Adrenal gland (tissue), 12 donors: Measurements from ENCODE around the gene ADAMTSL3. TPM values are rescaled to one million over a fixed set of nuclear protein-coding genes. Genes with fewer than 3 reads are reported as not detected.

Experiments used
- DNase-seq, 7 donors: peaks; one replicate each; pipeline ENCODE4 v3.0.0-alpha.2; 2019 to 2020
- H3K27ac ChIP-seq, 5 donors: fragments of 200-600 bp; sonication (generic) in 4 of 5; 1 replicate in 3 of 5; 2 replicates in 2 of 5; pipeline versions ENCODE4 v1.5.1 to v1.8.0; 2016 to 2020; ENCODE audit warnings: mild to moderate bottlenecking in 1 of 5
- H3K27me3 ChIP-seq: fragments of 200-600 bp; 2 replicates; pipeline ENCODE4 v1.8.0; 2021
- H3K36me3 ChIP-seq, 2 donors: fragments of 200-600 bp; replicated peaks in 1 of 2; 1 replicate in 1 of 2; 2 replicates in 1 of 2; pipeline versions ENCODE4 v1.5.1 to v1.8.0; 2018 to 2022
- H3K4me1 ChIP-seq, 2 donors: fragments of 200-600 bp; replicated peaks in 1 of 2; 1 replicate in 1 of 2; 2 replicates in 1 of 2; pipeline versions ENCODE4 v1.5.1 to v1.8.0; 2018 to 2021
- H3K4me3 ChIP-seq, 4 donors: fragments of 200-600 bp; sonication (generic) in 3 of 4; one replicate each; pipeline ENCODE4 v1.5.1; 2016 to 2018
- H3K9me3 ChIP-seq, 3 donors: fragments of 200-600 bp; sonication (generic) in 1 of 3; replicated peaks in 1 of 3; 1 replicate in 2 of 3; 2 replicates in 1 of 3; pipeline versions ENCODE4 v1.5.1 to v1.8.0; 2016 to 2021
- CTCF ChIP-seq, 6 experiments: fragments of 450-650 bp in 4 of 6; fragments of 200-600 bp in 2 of 6; sonication (generic) in 1 of 6; IDR thresholded peaks; 1 replicate in 5 of 6; 2 replicates in 1 of 6; pipeline versions ENCODE4 v1.5.1 to v1.8.0; 2016 to 2021; ENCODE audit warnings: antibody characterized with exemption in 6 of 6, mild to moderate bottlenecking in 2 of 6, moderate library complexity in 1 of 6
- POLR2A ChIP-seq, 2 donors: fragments of 450-650 bp; IDR thresholded peaks; one replicate each; pipeline ENCODE4 v1.6.1; 2017; ENCODE audit warnings: antibody characterized with exemption in 2 of 2, mild to moderate bottlenecking in 2 of 2, moderate library complexity in 1 of 2
- WGBS, 4 donors: extraction: QIAGEN DNeasy Blood & Tissue Kit in 2 of 4; methylation state at CpG; one replicate each; pipeline versions ENCODE4 v1.1.5 to v1.1.7; 2013 to 2017; 5-methylcytosine and 5-hydroxymethylcytosine counted together
- intact Hi-C, 2 donors: fragments of 100-400 bp; cut with DNase I; formaldehyde crosslinking; loops; one replicate each; pipeline versions ENCODE4 v1.14.1 to v1.15.0; 2022 to 2023
- polyA plus RNA-seq, 3 donors: library from polyadenylated mRNA; stranded (reverse); fragments of 200-250 nt in 2 of 3; fragments of 350-450 nt in 1 of 3; fragmentation: Illumina TruSeq in 1 of 3; extraction: RNeasy Lipid Tissue Mini Kit (QIAGEN cat#74804) in 1 of 3; gene quantifications; one replicate each; pipeline ENCODE4 v1.2.3, GENCODE V29; 2013 to 2014
- total RNA-seq, 9 donors: library from RNA; depleted of rRNA in 4 of 9; stranded (reverse); fragments of >200 nt in 4 of 9; fragments of 120-200 nt in 1 of 9; fragmentation: NEBNext Ultra II Directional in 1 of 9; extraction: Animal tissue kit (Norgen Biotek cat#: 25700) in 1 of 9; gene quantifications; one replicate each; pipeline versions ENCODE4 v1.1.0 to v1.2.4, GENCODE V29; 2013 to 2023
- donor health status: healthy with polysubstance abuse.
- donor health status: Bipolar disorder and iron deficiency.
- donor health status: DM: yes; HTN: yes; CAD: no.
- donor health status: DM: no; HTN: no; CAD: no.
- donor health status: DM: no; HTN: no; CAD: no.
- donor health status: DM: yes; HTN: yes; CAD: no.

The ADAMTSL3 gene
- total and polyA plus RNA-seq, 12 donors = 0.98 to 19.7 (median 10.5) TPM

GRCh38 chr15:83659417-83659812 lies 5.5 kb downstream of the ADAMTSL3 start:
- peak overlapping the region in 1 of 5 donors; percentile 61 for H3K27ac ChIP-seq
- H3K4me3 ChIP-seq = no peak overlapping the region
- H3K4me1 ChIP-seq = peaks cover 0 to 5% of the 10 kb centered on the region in 2 donors
- no peak for DNase-seq
- TF ChIP-seq POLR2A (IDR thresholded peaks at IDR 0.05) (no peak), CTCF (IDR thresholded peaks at IDR 0.05) (no peak)
- WGBS, 4 donors = 52 to 70% (median 63%) methylated on average over 1 of the region's 1 CpG
- no peaks in the 10 kb centered on the region for H3K36me3 ChIP-seq
- intact Hi-C loops = no loop called here
- H3K9me3 ChIP-seq = no peaks in the 10 kb centered on the region
- peaks cover 14% of the 10 kb centered on the region for H3K27me3 ChIP-seq

- intact Hi-C loops = loop anchor here in 1 of 2 donors (10.0 kb wide), 1 partner anchor 59 kb away; no protein-coding TSS in a partner anchor
Observed at GRCh38 chr15:83665480-83665879, 11.6 kb downstream of the ADAMTSL3 start.

GRCh38 chr15:83670672-83671229 lies 16.8 kb downstream of the ADAMTSL3 start:
- H3K9me3 ChIP-seq = no peaks in the 10 kb centered on the region
- no peak for DNase-seq
- no peaks in the 10 kb centered on the region for H3K27me3 ChIP-seq
- intact Hi-C loops = no loop called here
- no peaks in the 10 kb centered on the region for H3K4me1 ChIP-seq
- H3K36me3 ChIP-seq = no peaks in the 10 kb centered on the region
- TF ChIP-seq CTCF (IDR thresholded peaks at IDR 0.05) (no peak), POLR2A (IDR thresholded peaks at IDR 0.05) (no peak)
- H3K27ac ChIP-seq = no peak overlapping the region
- 56 to 67% (median 66%) methylated on average over 1 of the region's 1 CpG for WGBS, 4 donors
- H3K4me3 ChIP-seq = no peak overlapping the region

More at GRCh38 chr15:83665480-83665879, 11.6 kb downstream of the ADAMTSL3 start:
- Histone ChIP-seq H3K9me3 (no peaks in the 10 kb centered on the region), H3K4me3 (no peak overlapping the region), H3K27ac (no peak overlapping the region), H3K36me3 (no peaks in the 10 kb centered on the region), H3K4me1 (no peaks in the 10 kb centered on the region), H3K27me3 (no peaks in the 10 kb centered on the region)
- no peak for DNase-seq
- WGBS, 4 donors = 30 to 49% (median 44%) methylated on average over 3 of the region's 3 CpGs
- TF ChIP-seq CTCF (IDR thresholded peaks at IDR 0.05) = no peak
- TF ChIP-seq POLR2A (IDR thresholded peaks at IDR 0.05) = no peak

- 58 to 74% (median 60%) methylated on average over 2 of the region's 2 CpGs for WGBS, 4 donors
- no peaks in the 10 kb centered on the region for H3K4me1 ChIP-seq
- H3K27ac ChIP-seq = no peak overlapping the region
- TF ChIP-seq CTCF (IDR thresholded peaks at IDR 0.05) = no peak
- TF ChIP-seq POLR2A (IDR thresholded peaks at IDR 0.05) = no peak
- no peak for DNase-seq
- no peaks in the 10 kb centered on the region for H3K27me3 ChIP-seq
- H3K4me3 ChIP-seq = no peak overlapping the region
- intact Hi-C loops = no loop called here
- no peaks in the 10 kb centered on the region for H3K9me3 ChIP-seq
- no peaks in the 10 kb centered on the region for H3K36me3 ChIP-seq
Observed at GRCh38 chr15:83671603-83672002, 17.7 kb downstream of the ADAMTSL3 start.
